PFSK-1 (cell line): ENCODE results near the gene HEPACAM.

ENCODE experiments used
- FOXP2 ChIP-seq: optimal IDR thresholded peaks from 2 replicates; pipeline ENCODE3; 2011; ENCODE audit warnings: borderline replicate concordance, control low read depth, inconsistent platforms; ENCODE audit not compliant: insufficient read depth; ENCODE audit errors: extremely low read length, extremely low read depth
- POLR2AphosphoS5 ChIP-seq: IDR thresholded peaks from 2 replicates; pipeline ENCODE4 v1.6.1; 2012; ENCODE audit warnings: low read depth, mild to moderate bottlenecking, control low read depth, low read length, moderate library complexity
- REST ChIP-seq, 2 experiments: IDR thresholded peaks; 2 replicates each; pipeline versions ENCODE4 v1.6.1 to v1.8.0; 2011 to 2012; ENCODE audit warnings: low read depth in 2 of 2, low read length in 2 of 2, control low read depth in 1 of 2, inconsistent platforms in 1 of 2, mild to moderate bottlenecking in 1 of 2, moderate library complexity in 1 of 2; ENCODE audit not compliant: insufficient read depth in 1 of 2
- SIN3A ChIP-seq: IDR thresholded peaks from 2 replicates; pipeline ENCODE4 v1.6.1; 2012; ENCODE audit warnings: mild to moderate bottlenecking, low read length, moderate library complexity, borderline replicate concordance; ENCODE audit not compliant: insufficient read depth
- TAF1 ChIP-seq: IDR thresholded peaks from 2 replicates; pipeline ENCODE4 v1.6.1; 2012; ENCODE audit warnings: low read length, control low read depth, borderline replicate concordance; ENCODE audit not compliant: insufficient read depth

Gene HEPACAM

DNA sequence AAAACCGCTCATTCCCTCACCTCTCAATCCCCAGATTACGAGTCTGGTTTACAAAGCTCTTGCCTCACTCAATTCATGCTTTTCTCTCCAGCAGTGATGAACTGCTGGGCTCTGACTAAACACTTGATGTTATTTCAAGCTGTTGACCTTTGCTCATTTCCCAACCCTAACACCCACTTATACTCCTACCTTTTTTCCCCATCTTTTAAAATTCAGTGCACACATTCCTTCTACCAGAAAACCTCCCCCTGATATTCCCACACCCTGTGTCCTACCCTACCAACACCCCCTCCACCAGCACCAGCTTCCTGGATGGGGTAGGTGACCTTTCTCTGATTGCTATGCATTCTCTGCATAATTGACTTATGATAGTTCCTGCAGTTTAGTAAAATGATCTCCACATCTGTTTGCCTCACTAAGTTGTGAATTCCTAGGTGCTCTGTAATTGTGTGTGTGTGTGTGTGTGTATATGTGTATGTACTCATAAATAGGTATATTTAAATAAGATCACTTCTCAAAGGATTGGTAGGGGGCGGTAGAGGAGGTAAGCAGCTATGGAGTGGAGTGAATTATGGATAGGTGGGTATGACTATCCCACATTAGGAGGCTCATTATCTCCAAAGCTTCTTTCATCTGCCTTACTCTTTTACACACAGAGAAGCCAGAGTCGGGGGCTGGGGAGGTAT lies 842 bp downstream of the HEPACAM start:
- no peak for TF ChIP-seq REST (IDR thresholded peaks at IDR 0.05; ENCODE audit: insufficient read depth in 1 of 2, low read depth in 2 of 2, low read length in 2 of 2)
- no peak for TF ChIP-seq TAF1
- TF ChIP-seq SIN3A, result no peak
- TF ChIP-seq POLR2AphosphoS5, result no peak
- no peak for TF ChIP-seq FOXP2

GRCh38 chr11:124930799-124931198 lies 5.0 kb downstream of the HEPACAM start:
- TF ChIP-seq REST (IDR thresholded peaks at IDR 0.05; ENCODE audit: insufficient read depth in 1 of 2, low read depth in 2 of 2, low read length in 2 of 2), result no peak
- no peak for TF ChIP-seq FOXP2
- TF ChIP-seq TAF1, result no peak
- TF ChIP-seq SIN3A, result no peak
- TF ChIP-seq POLR2AphosphoS5, result no peak

DNA sequence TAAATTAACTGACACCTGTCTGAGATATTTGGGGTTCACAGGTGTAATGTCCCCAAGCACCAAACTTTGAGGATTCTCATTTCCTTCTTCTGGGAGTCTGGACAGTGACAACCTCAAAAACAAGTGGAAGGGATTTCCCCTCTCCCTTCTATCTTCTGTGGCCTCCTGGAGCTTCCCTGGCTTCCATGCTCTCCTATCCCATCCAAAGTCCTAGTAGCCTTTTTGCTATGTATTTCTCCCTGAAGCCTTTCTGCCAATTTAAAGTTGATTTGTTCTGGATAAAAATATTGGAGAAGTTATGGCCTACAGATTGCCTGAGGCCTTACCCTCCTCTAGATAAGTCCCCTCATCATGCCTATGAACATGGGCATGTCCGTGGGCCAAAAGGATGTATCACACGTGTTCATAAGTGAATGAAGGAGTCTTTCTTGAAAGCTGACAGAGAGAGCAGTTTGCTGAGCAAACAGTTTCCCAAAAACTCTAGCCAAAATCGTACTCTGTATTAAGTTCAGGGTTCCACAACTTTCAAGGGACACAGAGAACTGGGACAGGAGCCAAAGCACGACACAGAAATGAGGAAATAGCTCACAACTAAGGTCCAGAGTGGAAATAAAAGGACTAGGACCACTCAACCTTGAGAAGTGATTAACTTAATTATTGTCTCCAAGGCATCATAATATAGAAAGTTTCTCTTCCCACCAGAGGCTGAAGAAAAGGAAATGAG lies 6.7 kb downstream of the HEPACAM start:
- TF ChIP-seq POLR2AphosphoS5 (no peak), TAF1 (no peak), FOXP2 (no peak), SIN3A (no peak), REST (IDR thresholded peaks at IDR 0.05; ENCODE audit: insufficient read depth in 1 of 2, low read depth in 2 of 2, low read length in 2 of 2) (no peak)

DNA sequence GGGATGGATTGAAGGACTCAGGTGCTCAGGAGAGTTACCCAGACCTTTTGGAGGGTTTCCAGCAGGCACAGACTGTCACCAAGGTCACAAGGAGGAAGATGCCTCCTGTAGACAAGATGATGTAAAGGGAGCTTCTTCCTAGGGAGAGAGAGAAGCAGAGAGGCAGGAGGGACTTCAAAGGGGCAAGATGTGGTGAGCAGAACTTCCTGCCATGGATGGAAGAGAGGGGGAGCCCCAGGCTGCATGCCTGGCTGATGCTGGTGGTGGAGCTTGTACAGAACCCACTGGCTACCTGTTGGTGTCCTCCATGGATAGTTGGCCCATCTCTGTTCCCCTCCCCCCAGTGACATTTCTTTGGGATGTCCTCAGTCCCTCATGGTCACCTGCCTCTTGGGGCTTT lies 12.6 kb downstream of the HEPACAM start:
- no peak for TF ChIP-seq REST (IDR thresholded peaks at IDR 0.05; ENCODE audit: insufficient read depth in 1 of 2, low read depth in 2 of 2, low read length in 2 of 2)
- TF ChIP-seq SIN3A, result no peak
- TF ChIP-seq POLR2AphosphoS5, result no peak
- TF ChIP-seq TAF1, result no peak
- no peak for TF ChIP-seq FOXP2

GRCh38 chr11:124922831-124923230 lies 13.0 kb downstream of the HEPACAM start:
- no peak for TF ChIP-seq REST (IDR thresholded peaks at IDR 0.05; ENCODE audit: insufficient read depth in 1 of 2, low read depth in 2 of 2, low read length in 2 of 2)
- no peak for TF ChIP-seq SIN3A
